Measurements from ENCODE around the gene GCSH. TPM values are rescaled to one million over a fixed set of nuclear protein-coding genes. Genes with fewer than 3 reads are reported as not detected.

Gene GCSH
- total RNA-seq, 2 donors from 2014 or later, result 7.6 to 27.5 TPM

DNA sequence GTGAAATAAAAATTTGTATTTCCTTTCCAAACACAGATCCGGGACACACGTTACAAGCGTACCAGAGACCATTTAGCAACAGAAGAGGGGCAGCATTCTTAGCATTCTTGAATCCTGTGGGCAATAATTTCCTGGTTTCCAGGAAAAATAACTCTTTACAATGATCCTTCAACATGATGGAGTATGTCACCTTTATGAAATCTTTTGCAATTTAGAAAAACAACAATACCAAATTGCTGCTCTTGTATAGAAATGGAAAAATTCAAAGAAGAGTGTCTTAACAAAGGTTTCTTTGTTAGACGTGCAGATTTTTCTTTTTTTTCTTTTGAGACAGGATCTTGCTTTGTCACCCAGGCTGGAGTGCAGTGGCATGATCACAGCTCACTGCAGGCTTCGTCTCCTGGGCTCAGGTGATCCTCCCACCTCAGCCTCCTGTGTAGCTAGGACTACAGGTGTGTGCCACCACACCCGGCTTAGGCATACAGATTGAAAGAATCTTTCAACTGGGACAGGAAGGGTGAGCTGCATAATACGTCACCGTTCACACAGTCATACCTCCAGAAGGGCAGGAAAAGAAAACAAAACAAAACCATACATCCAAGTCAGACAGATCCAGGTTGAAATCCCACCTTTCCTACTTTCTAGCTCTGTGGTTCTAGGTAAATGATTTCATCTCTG lies 10.8 kb upstream of the GCSH start:
- TF ChIP-seq, protein P1, sequence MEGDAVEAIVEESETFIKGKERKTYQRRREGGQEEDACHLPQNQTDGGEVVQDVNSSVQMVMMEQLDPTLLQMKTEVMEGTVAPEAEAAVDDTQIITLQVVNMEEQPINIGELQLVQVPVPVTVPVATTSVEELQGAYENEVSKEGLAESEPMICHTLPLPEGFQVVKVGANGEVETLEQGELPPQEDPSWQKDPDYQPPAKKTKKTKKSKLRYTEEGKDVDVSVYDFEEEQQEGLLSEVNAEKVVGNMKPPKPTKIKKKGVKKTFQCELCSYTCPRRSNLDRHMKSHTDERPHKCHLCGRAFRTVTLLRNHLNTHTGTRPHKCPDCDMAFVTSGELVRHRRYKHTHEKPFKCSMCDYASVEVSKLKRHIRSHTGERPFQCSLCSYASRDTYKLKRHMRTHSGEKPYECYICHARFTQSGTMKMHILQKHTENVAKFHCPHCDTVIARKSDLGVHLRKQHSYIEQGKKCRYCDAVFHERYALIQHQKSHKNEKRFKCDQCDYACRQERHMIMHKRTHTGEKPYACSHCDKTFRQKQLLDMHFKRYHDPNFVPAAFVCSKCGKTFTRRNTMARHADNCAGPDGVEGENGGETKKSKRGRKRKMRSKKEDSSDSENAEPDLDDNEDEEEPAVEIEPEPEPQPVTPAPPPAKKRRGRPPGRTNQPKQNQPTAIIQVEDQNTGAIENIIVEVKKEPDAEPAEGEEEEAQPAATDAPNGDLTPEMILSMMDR (IDR thresholded peaks at IDR 0.05), result no peak
- no peak for TF ChIP-seq POLR2A (IDR thresholded peaks at IDR 0.05)
- no peak for TF ChIP-seq POLR2AphosphoS5 (IDR thresholded peaks at IDR 0.05)
- Histone ChIP-seq H3K9me3 (no peaks in the 10 kb centered on the region), H3K4me3 (no peak overlapping the region), H3K36me3 (no peaks in the 10 kb centered on the region), H3K27me3 (replicated peaks; ENCODE audit: insufficient read depth) (no peaks in the 10 kb centered on the region), H3K4me1 (replicated peaks) (no peaks in the 10 kb centered on the region), H3K27ac (no peak overlapping the region)
- intact Hi-C loops (cut with DNase I), result no loop called here
- WGBS, result 64% methylated on average over 8 of the region's 8 CpGs
- DNase-seq (ENCODE audit: low spot score), result no peak

DNA sequence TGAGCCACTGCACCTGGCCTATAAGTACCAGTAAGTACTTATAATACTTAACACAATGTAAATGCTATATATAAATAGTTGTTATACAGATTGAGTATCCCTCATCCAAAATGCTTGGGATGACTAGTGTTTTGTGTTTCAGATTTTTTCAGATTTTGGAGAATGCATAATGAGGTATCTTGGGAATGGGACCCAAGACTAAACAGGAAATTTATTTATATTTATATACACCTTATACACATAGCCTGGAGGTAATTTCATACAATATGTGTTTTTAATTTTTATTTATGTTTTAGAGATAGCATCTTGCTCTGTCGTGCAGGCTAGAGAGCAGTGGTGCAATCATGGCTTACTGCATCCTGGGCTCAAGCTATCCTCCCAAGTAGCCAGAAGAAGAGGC lies 9.8 kb upstream of the GCSH start:
- H3K36me3 ChIP-seq, result no peaks in the 10 kb centered on the region
- TF ChIP-seq POLR2A (IDR thresholded peaks at IDR 0.05) (no peak), POLR2AphosphoS5 (IDR thresholded peaks at IDR 0.05) (no peak)
- TF ChIP-seq, protein P1 (IDR thresholded peaks at IDR 0.05), result no peak
- intact Hi-C loops (cut with DNase I), result no loop called here

DNA sequence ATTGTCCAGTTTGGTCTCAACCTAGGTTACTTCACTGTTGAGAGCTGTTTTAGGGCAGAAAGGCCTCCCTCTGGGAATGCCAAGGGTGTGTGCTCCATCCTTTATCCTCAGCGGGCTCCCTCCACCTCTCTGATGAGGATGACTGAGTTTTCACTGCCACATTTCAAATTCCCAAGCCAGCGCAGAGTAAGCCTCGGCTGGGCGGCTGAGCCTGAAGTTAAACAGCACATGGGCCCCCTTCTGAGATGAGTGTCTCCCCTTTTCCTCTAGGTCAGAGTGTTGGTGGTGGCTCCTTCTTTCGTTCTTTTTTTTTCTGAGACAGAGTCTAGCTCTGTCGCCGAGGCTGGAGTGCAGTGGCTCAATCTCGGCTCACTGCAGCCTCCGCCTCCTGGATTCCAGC lies 5.5 kb upstream of the GCSH start:
- no peak for DNase-seq (ENCODE audit: low spot score)
- Histone ChIP-seq H3K27me3 (replicated peaks; ENCODE audit: insufficient read depth) (no peaks in the 10 kb centered on the region), H3K4me3 (no peak overlapping the region), H3K4me1 (replicated peaks) (no peaks in the 10 kb centered on the region), H3K36me3 (no peaks in the 10 kb centered on the region), H3K27ac (no peak overlapping the region), H3K9me3 (no peaks in the 10 kb centered on the region)
- intact Hi-C loops (cut with DNase I), result no loop called here
- WGBS, result 88% methylated on average over 9 of the region's 9 CpGs
- TF ChIP-seq POLR2A (IDR thresholded peaks at IDR 0.05) (no peak), POLR2AphosphoS5 (IDR thresholded peaks at IDR 0.05) (no peak)
- TF ChIP-seq, protein P1 (IDR thresholded peaks at IDR 0.05), result no peak

More for the DNA sequence above, 9.8 kb upstream of the GCSH start:
- no peak for DNase-seq (ENCODE audit: low spot score)
- Histone ChIP-seq H3K27me3 (replicated peaks; ENCODE audit: insufficient read depth) (no peaks in the 10 kb centered on the region), H3K4me3 (no peak overlapping the region), H3K9me3 (no peaks in the 10 kb centered on the region), H3K27ac (no peak overlapping the region), H3K4me1 (replicated peaks) (no peaks in the 10 kb centered on the region)
- 40% methylated on average over 1 of the region's 1 CpG for WGBS

DNA sequence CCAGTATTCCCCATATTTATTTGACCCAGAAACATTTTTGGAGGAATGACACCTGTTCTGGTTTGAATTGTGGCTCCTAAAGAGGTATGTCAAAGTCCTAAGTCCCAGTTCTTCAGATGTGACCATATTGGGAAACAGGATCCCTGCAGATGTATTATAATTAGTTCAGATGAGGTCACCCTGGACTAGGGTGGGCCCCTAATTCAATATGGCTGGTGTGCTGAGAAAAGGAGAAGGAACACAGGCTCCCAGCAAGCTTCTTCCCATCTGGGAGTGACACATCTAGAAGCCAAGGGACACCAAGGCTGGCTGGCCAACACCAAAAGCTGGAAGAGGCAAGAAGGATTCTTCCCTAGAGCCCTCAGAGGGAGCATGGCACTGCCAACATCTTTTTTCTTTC lies 3.8 kb upstream of the GCSH start:
- Histone ChIP-seq H3K9me3 (no peaks in the 10 kb centered on the region), H3K36me3 (no peaks in the 10 kb centered on the region), H3K27ac (no peak overlapping the region), H3K4me3 (no peak overlapping the region), H3K4me1 (replicated peaks) (no peaks in the 10 kb centered on the region), H3K27me3 (replicated peaks; ENCODE audit: insufficient read depth) (no peaks in the 10 kb centered on the region)
- intact Hi-C loops (cut with DNase I), result loop anchor here (10.0 kb wide), 1 partner anchor 215 kb away; the partner anchor contains the start of gene GAN
- no peak for TF ChIP-seq POLR2AphosphoS5 (IDR thresholded peaks at IDR 0.05)
- no peak for TF ChIP-seq POLR2A (IDR thresholded peaks at IDR 0.05)
- TF ChIP-seq, protein P1 (IDR thresholded peaks at IDR 0.05), result no peak
- DNase-seq (ENCODE audit: low spot score), result no peak

DNA sequence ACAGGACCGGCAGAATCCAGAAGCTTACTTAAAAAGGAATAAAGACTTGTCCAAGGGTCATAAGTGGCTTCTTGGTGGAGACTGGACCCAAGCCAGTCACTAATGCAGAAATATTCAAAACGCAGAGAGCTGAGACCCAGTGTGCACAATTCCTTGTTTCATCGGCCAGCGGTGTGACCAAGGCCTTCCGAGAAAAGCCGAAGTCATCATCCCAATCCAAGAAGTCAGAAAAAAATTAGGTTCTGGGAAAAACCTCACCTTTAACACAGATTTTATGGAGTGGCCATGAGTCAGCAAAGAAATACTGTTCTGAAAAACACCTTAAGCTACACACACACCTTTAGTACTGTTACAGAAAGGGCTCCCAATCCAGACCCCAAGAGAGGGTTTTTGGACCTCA lies 1.0 kb upstream of the GCSH start:
- no peaks in the 10 kb centered on the region for H3K36me3 ChIP-seq
- H3K4me1 ChIP-seq (replicated peaks), result no peaks in the 10 kb centered on the region
- intact Hi-C loops (cut with DNase I), result loop anchor here (2.0 to 10.0 kb wide), 2 partner anchors 90 to 218 kb away; partner anchors contain the start of genes CENPN, CMC2 and GAN
- DNase-seq (ENCODE audit: low spot score), result no peak
- WGBS, result 96% methylated on average over 6 of the region's 6 CpGs
- no peaks in the 10 kb centered on the region for H3K9me3 ChIP-seq
- H3K27me3 ChIP-seq (replicated peaks; ENCODE audit: insufficient read depth), result no peaks in the 10 kb centered on the region
- H3K27ac ChIP-seq, result peak overlapping the region in 1 of 2 donors; percentile 30
- H3K4me3 ChIP-seq, result no peak overlapping the region
- TF ChIP-seq, protein P1 (IDR thresholded peaks at IDR 0.05), result no peak
- TF ChIP-seq POLR2AphosphoS5 (IDR thresholded peaks at IDR 0.05), result no peak
- TF ChIP-seq POLR2A (IDR thresholded peaks at IDR 0.05), result no peak
